H1 (cell line): ENCODE results near the gene EGLN2. TPM values are rescaled to one million over a fixed set of nuclear protein-coding genes. Genes with fewer than 3 reads are reported as not detected.
A peak's percentile ranks its signal among the peaks of the same experiment; 100 is the strongest.

Source experiments
- CTCF ChIA-PET: fragments of 300-600 bp; sonication (Branson Sonifier 250); formaldehyde crosslinking; loops from one replicate; lab custom pipeline; 2021; ENCODE audit not compliant: partially characterized antibody; lab: Charles Lee
- POLR2A ChIA-PET: fragments of 300-600 bp; sonication (Branson Sonifier 250); formaldehyde crosslinking; loops from one replicate; lab custom pipeline; 2021; ENCODE audit warnings: inconsistent platforms; ENCODE audit not compliant: partially characterized antibody; lab: Charles Lee
- DNase-seq, 2 experiments: peaks; one replicate each; pipeline versions ENCODE4 v3.0.0 to v3.0.0-alpha.2; 2010 to 2022; ENCODE audit warnings: low spot score in 2 of 2, low read depth in 1 of 2, mixed read lengths in 1 of 2
- FAIRE-seq: peaks from 2 replicates; lab custom pipeline; 2011; peaks lifted over from hg19 to GRCh38; lab: Jason Lieb, UNC
- H2AFZ ChIP-seq: 2 replicates; pipeline ENCODE4 v1.8.1; 2012; ENCODE audit warnings: low read length, inconsistent platforms
- H2AK5ac ChIP-seq: 2 replicates; pipeline ENCODE4 v1.6.1; 2013; ENCODE audit warnings: low read depth, low read length
- H2BK120ac ChIP-seq: replicated peaks from 2 replicates; pipeline ENCODE3; 2013; ENCODE audit warnings: low read depth, low read length, inconsistent platforms
- H2BK12ac ChIP-seq: 2 replicates; pipeline ENCODE4 v1.6.1; 2013; ENCODE audit warnings: low read depth, low read length
- H2BK15ac ChIP-seq: 2 replicates; pipeline ENCODE4 v1.6.1; 2013; ENCODE audit warnings: low read length
- H2BK20ac ChIP-seq: 2 replicates; pipeline ENCODE4 v1.6.1; 2013; ENCODE audit warnings: low read length
- H2BK5ac ChIP-seq: 2 replicates; pipeline ENCODE4 v1.6.1; 2013; ENCODE audit warnings: low read depth, low read length
- H3K14ac ChIP-seq: 2 replicates; pipeline ENCODE4 v1.6.1; 2013; ENCODE audit warnings: inconsistent platforms; ENCODE audit not compliant: insufficient read length
- H3K18ac ChIP-seq: 2 replicates; pipeline ENCODE4 v1.6.1; 2013; ENCODE audit warnings: low read length; ENCODE audit errors: extremely low read depth
- H3K23ac ChIP-seq: 2 replicates; pipeline ENCODE4 v1.6.1; 2013; ENCODE audit warnings: inconsistent platforms; ENCODE audit not compliant: insufficient read length
- H3K23me2 ChIP-seq: 2 replicates; pipeline ENCODE4 v1.6.1; 2013; ENCODE audit warnings: low read depth, low read length
- H3K27ac ChIP-seq: 2 replicates; pipeline ENCODE4 v1.6.1; 2011; ENCODE audit warnings: low read depth, low read length, inconsistent platforms
- H3K27me3 ChIP-seq, 4 experiments: replicated peaks in 1 of 4; 1 replicate in 1 of 4; 2 replicates in 3 of 4; pipeline versions ENCODE4 v1.6.1 to v1.8.1; 2011 to 2013; ENCODE audit warnings: low read length in 3 of 4, mild to moderate bottlenecking in 3 of 4, inconsistent platforms in 2 of 4, mixed read lengths in 2 of 4, moderate library complexity in 1 of 4; ENCODE audit not compliant: control insufficient read depth in 3 of 4, insufficient read depth in 3 of 4; ENCODE audit errors: extremely low read depth in 1 of 4
- H3K36me3 ChIP-seq, 4 experiments: 2 replicates each; pipeline versions ENCODE4 v1.6.1 to v1.8.1; 2011 to 2013; ENCODE audit warnings: mild to moderate bottlenecking in 4 of 4, low read length in 3 of 4, moderate library complexity in 2 of 4, control low read depth in 1 of 4, inconsistent platforms in 1 of 4; ENCODE audit not compliant: insufficient read depth in 4 of 4, control insufficient read depth in 2 of 4
- H3K4ac ChIP-seq: replicated peaks from 2 replicates; pipeline ENCODE3; 2013; ENCODE audit warnings: low read length, low read depth, mixed read lengths, inconsistent platforms; ENCODE audit not compliant: insufficient read length
- H3K4me1 ChIP-seq, 4 experiments: replicated peaks in 1 of 4; 1 replicate in 1 of 4; 2 replicates in 3 of 4; pipeline versions ENCODE4 v1.6.1 to v1.8.1; 2011 to 2013; ENCODE audit warnings: low read length in 3 of 4, inconsistent platforms in 2 of 4, mixed read lengths in 1 of 4; ENCODE audit not compliant: insufficient read depth in 4 of 4, control insufficient read depth in 3 of 4
- H3K4me2 ChIP-seq, 2 experiments: 2 replicates each; pipeline versions ENCODE4 v1.6.1 to v1.8.1; 2011 to 2013; ENCODE audit warnings: low read depth in 2 of 2, low read length in 2 of 2, control low read depth in 1 of 2, inconsistent platforms in 1 of 2, mild to moderate bottlenecking in 1 of 2; ENCODE audit not compliant: insufficient read depth in 1 of 2
- H3K4me3 ChIP-seq, 4 experiments: fragments of 200-600, 300-600 bp in 1 of 4; sonication (generic), shearing (Covaris generic), sonication (Bioruptor Twin) in 1 of 4; 2 replicates each; pipeline versions ENCODE4 v1.5.1 to v1.8.1; 2011 to 2016; ENCODE audit warnings: low read length in 4 of 4, low read depth in 3 of 4, control low read depth in 2 of 4, inconsistent platforms in 2 of 4, mild to moderate bottlenecking in 2 of 4, mixed read lengths in 1 of 4, moderate library complexity in 1 of 4; ENCODE audit not compliant: insufficient read depth in 2 of 4; ENCODE audit errors: extremely low read depth in 1 of 4
- H3K56ac ChIP-seq: replicated peaks from 2 replicates; pipeline ENCODE3; 2013; ENCODE audit warnings: low read depth, mild to moderate bottlenecking, mixed read lengths, low read length, inconsistent platforms; ENCODE audit not compliant: insufficient read length
- H3K79me1 ChIP-seq: 2 replicates; pipeline ENCODE4 v1.6.1; 2013; ENCODE audit warnings: low read depth, low read length, control low read depth
- H3K79me2 ChIP-seq, 2 experiments: 2 replicates each; pipeline versions ENCODE4 v1.6.1 to v1.8.1; 2012 to 2013; ENCODE audit warnings: low read length in 2 of 2, mild to moderate bottlenecking in 2 of 2, inconsistent platforms in 1 of 2; ENCODE audit not compliant: insufficient read depth in 2 of 2, control insufficient read depth in 1 of 2
- H3K9ac ChIP-seq, 4 experiments: replicated peaks in 1 of 4; 1 replicate in 1 of 4; 2 replicates in 3 of 4; pipeline versions ENCODE4 v1.6.1 to v1.8.1; 2011 to 2013; ENCODE audit warnings: low read depth in 3 of 4, low read length in 3 of 4, control low read depth in 2 of 4, mild to moderate bottlenecking in 2 of 4, moderate library complexity in 2 of 4, inconsistent platforms in 1 of 4; ENCODE audit errors: extremely low read depth in 1 of 4
- H3K9me3 ChIP-seq, 2 experiments: 2 replicates each; pipeline versions ENCODE4 v1.6.1 to v1.8.1; 2012 to 2013; ENCODE audit warnings: mild to moderate bottlenecking in 2 of 2, moderate library complexity in 2 of 2, control low read depth in 1 of 2, inconsistent platforms in 1 of 2, low read depth in 1 of 2, low read length in 1 of 2, mixed read lengths in 1 of 2; ENCODE audit not compliant: insufficient read depth in 2 of 2
- H4K20me1 ChIP-seq, 2 experiments: replicated peaks in 1 of 2; 2 replicates each; pipeline versions ENCODE3 to v1.8.1; 2011 to 2013; ENCODE audit warnings: inconsistent platforms in 2 of 2, low read length in 2 of 2, mild to moderate bottlenecking in 1 of 2; ENCODE audit not compliant: insufficient read depth in 2 of 2, control insufficient read depth in 1 of 2
- H4K5ac ChIP-seq: 2 replicates; pipeline ENCODE4 v1.6.1; 2013; ENCODE audit warnings: low read length, low read depth, mixed read lengths, inconsistent platforms; ENCODE audit not compliant: insufficient read length
- H4K8ac ChIP-seq: 2 replicates; pipeline ENCODE4 v1.8.0; 2013; ENCODE audit warnings: mild to moderate bottlenecking, moderate library complexity, low read length, inconsistent platforms; ENCODE audit not compliant: insufficient read depth; ENCODE audit errors: extremely low read depth
- H4K91ac ChIP-seq: replicated peaks from 2 replicates; pipeline ENCODE3; 2013; ENCODE audit warnings: low read length, mixed read lengths, inconsistent platforms; ENCODE audit not compliant: insufficient read length
- BRCA1 ChIP-seq: IDR thresholded peaks from 2 replicates; pipeline ENCODE4 v1.6.1; 2012; ENCODE audit warnings: low read depth, low read length, improper control_type of control experiment
- CBX5 ChIP-seq: fragments of 300-800, 300-1000 bp; sonication (generic); IDR thresholded peaks from 2 replicates; pipeline ENCODE4 v1.7.1; 2016; ENCODE audit warnings: antibody characterized with exemption, low read length, low read depth
- CEBPB ChIP-seq: IDR thresholded peaks from 2 replicates; pipeline ENCODE4 v1.6.1; 2012; ENCODE audit warnings: low read depth, low read length
- CHD2 ChIP-seq: IDR thresholded peaks from 2 replicates; pipeline ENCODE4 v1.6.1; 2012; ENCODE audit warnings: low read length, improper control_type of control experiment
- FOSL1 ChIP-seq: IDR thresholded peaks from 2 replicates; pipeline ENCODE4 v1.6.1; 2011; ENCODE audit warnings: mild to moderate bottlenecking, low read depth, low read length, moderate library complexity; ENCODE audit not compliant: insufficient read depth
- HDAC6 ChIP-seq: IDR thresholded peaks from one replicate; pipeline ENCODE4 v1.7.1; 2012; ENCODE audit warnings: low read depth, mild to moderate bottlenecking, inconsistent platforms, low read length, moderate library complexity
- KDM4A ChIP-seq: IDR thresholded peaks from one replicate; pipeline ENCODE4 v1.7.1; 2012; ENCODE audit warnings: low read depth, mild to moderate bottlenecking, moderate library complexity, low read length, inconsistent platforms; ENCODE audit not compliant: severe bottlenecking
- RBBP5 ChIP-seq: IDR thresholded peaks from 2 replicates; pipeline ENCODE4 v1.7.1; 2012; ENCODE audit warnings: low read depth, mild to moderate bottlenecking, inconsistent platforms, low read length, moderate library complexity, borderline replicate concordance
- RNF2 ChIP-seq: fragments of 200-900, 300-1000 bp; sonication (generic); IDR thresholded peaks from 2 replicates; pipeline ENCODE4 v1.7.1; 2016; ENCODE audit warnings: borderline replicate concordance, low read depth, mild to moderate bottlenecking, antibody characterized with exemption, low read length; ENCODE audit not compliant: poor library complexity, severe bottlenecking; ENCODE audit errors: missing control alignments
- RXRA ChIP-seq: IDR thresholded peaks from 2 replicates; pipeline ENCODE4 v1.6.1; 2011; ENCODE audit warnings: low read depth, mild to moderate bottlenecking, low read length, moderate library complexity; ENCODE audit not compliant: insufficient read depth
- WGBS, 2 experiments: shearing (Covaris generic) in 1 of 2; methylation state at CpG; one replicate each; pipeline versions ENCODE4 v1.1.6 to v1.1.7; 2013 to 2015; ENCODE audit warnings: low lambda C conversion rate in 2 of 2, mixed read lengths in 2 of 2, inconsistent platforms in 1 of 2, low coverage in 1 of 2, missing lambda C conversion rate in 1 of 2; ENCODE audit not compliant: insufficient replicate concordance in 2 of 2, insufficient coverage in 1 of 2, insufficient read length in 1 of 2; ENCODE audit errors: extremely low coverage in 1 of 2, missing lambda C conversion rate in 1 of 2; 5-methylcytosine and 5-hydroxymethylcytosine counted together
- polyA plus RNA-seq, 7 experiments: library from polyadenylated mRNA; depleted of rRNA in 3 of 7; stranded (reverse) in 5 of 7; unstranded in 2 of 7; fragments of >200 nt in 5 of 7; fragments of 200-250 nt in 2 of 7; gene quantifications; 1 replicate in 5 of 7; 2 replicates in 1 of 7; 4 replicates in 1 of 7; pipeline versions ENCODE4 v1.2.1 to v1.2.3, GENCODE V29; 2011 to 2013; ENCODE audit warnings: missing spikeins in 2 of 7, mixed read lengths in 2 of 7
- total RNA-seq: library from RNA; stranded (reverse); fragmentation: NEBNext Ultra II Directional; extraction: Animal tissue kit (Norgen Biotek cat#: 25700); gene quantifications from 2 replicates; pipeline ENCODE4 v1.2.1, GENCODE V29; 2021
- TF ChIP-seq, protein P1 (sequence below): IDR thresholded peaks from 2 replicates; pipeline ENCODE4 v1.6.1; 2012; ENCODE audit warnings: inconsistent platforms

EGLN2 gene
- total and polyA plus RNA-seq, 2 of the 8 experiments (the other 6 are each of a cell fraction or from before 2014, with no cell fraction given), result 86.9 to 103 TPM

DNA sequence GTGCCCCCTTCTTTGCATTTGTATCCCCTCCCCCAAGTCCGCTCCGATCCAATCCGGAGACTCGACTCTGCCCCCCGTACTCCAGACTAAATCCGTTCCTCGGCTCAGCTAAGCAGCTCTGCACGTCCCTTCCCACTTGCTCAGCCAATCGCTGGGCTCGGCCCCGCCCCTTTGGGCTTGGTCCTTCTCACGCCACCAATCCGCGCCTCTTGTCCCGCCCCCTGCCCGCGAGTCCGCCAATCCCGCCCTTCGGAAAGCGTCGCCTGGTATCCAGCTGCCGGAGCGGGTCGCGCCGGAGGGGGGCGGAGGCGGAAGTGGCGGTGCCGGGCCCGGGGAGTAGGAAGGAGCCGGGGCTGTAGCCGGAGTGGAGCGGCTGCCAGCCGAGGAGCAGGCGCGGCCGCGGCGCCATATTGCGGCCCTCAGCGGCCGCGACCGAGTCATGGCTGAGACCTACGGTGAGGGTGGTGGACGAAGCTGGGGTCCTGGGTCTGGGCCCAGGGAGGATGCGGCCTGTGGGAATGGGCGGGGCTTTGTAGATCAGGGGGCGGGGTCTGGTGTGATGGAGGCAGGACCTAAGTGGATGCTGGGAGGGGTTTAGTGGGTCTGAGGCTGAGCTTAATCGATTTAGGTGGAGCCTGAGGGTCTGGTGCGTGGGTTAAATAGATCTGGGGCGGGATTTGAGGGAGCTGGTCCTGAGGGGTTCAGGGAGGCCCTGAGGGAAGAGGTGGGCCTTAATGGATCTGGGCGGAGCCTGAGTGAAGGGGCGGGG, 20.9 kb upstream of the EGLN2 start, which contains the start of gene RAB4B:
TSS of gene RAB4B (plus strand) at position 311 of the 769 bp plus-strand sequence. CDS start at position 440, 129 bp downstream.
- CTCF ChIA-PET, result interaction anchor here (0.6 to 3.9 kb wide), 8 partner anchors 19 to 1418 kb away, joined by 3 to 29 read pairs (median 4); partner anchors contain the start of gene EGLN2
- TF ChIP-seq RBBP5 (no peak), BRCA1 (no peak), HDAC6 (no peak), CBX5 (no peak), CEBPB (no peak), RNF2 (no peak), FOSL1 (no peak), CHD2 (peak; percentile 87), RXRA (no peak), KDM4A (peak; percentile 49)
- TF ChIP-seq, protein P1, sequence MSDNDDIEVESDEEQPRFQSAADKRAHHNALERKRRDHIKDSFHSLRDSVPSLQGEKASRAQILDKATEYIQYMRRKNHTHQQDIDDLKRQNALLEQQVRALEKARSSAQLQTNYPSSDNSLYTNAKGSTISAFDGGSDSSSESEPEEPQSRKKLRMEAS, result no peak

More for the DNA sequence above, 20.9 kb upstream of the EGLN2 start, which contains the start of gene RAB4B:
- POLR2A ChIA-PET, result interaction anchor here (0.7 to 17.9 kb wide), 17 partner anchors 8 to 486 kb away, joined by 3 to 399 read pairs (median 6); partner anchors contain the start of genes ACTMAP, EGLN2, HNRNPUL1 and NUMBL
- peak within 1 kb of the TSS; percentile 91 for H2AK5ac ChIP-seq
- DNase-seq (peak; percentile 100), FAIRE-seq (no peak)
- peak within 1 kb of the TSS; percentile 87 for H4K5ac ChIP-seq
- H3K9ac ChIP-seq, result peak within 1 kb of the TSS; percentile 82 to 99 (median 88)
- H2BK20ac ChIP-seq, result no peak within 1 kb of the TSS; the same call in 1 of the 2 replicates
- peak within 1 kb of the TSS; percentile 14 for H3K14ac ChIP-seq
- H3K23me2 ChIP-seq, result peaks cover 8% of the 10 kb centered on the region; the same call in 1 of the 2 replicates
- H2BK5ac ChIP-seq, result peak within 1 kb of the TSS; percentile 97
- no peaks in the 10 kb centered on the region for H3K9me3 ChIP-seq
- H3K36me3 ChIP-seq, result no peaks in the 10 kb centered on the region
- H3K4me2 ChIP-seq, result peak within 1 kb of the TSS; percentile 94 to 96
- peak within 1 kb of the TSS; percentile 25 for H2BK120ac ChIP-seq
- H2BK15ac ChIP-seq, result peak within 1 kb of the TSS; percentile 99
- H2BK12ac ChIP-seq, result peak within 1 kb of the TSS; percentile 95
- peak within 1 kb of the TSS; percentile 79 to 90 (median 86) for H3K4me3 ChIP-seq
- peak within 1 kb of the TSS; percentile 95 for H3K18ac ChIP-seq
- peaks cover 0 to 14% (median 6%) of the 10 kb centered on the region in 4 experiments; a peak in 6 of 7 replicates for H3K4me1 ChIP-seq
- H3K79me2 ChIP-seq, result no peaks in the 10 kb centered on the region
- H3K4ac ChIP-seq, result peak within 1 kb of the TSS; percentile 20
- peak within 1 kb of the TSS; percentile 37 for H3K56ac ChIP-seq
- no peaks in the 10 kb centered on the region for H3K27me3 ChIP-seq
- H4K20me1 ChIP-seq, result no peaks in the 10 kb centered on the region
- 2% methylated on average over 25 of the region's 56 CpGs; no CpG with 5 or more reads in 1 of the 2 experiments for WGBS, 2 experiments
- H3K79me1 ChIP-seq, result no peaks in the 10 kb centered on the region
- peak within 1 kb of the TSS; percentile 94; the same call in 1 of the 2 replicates for H4K8ac ChIP-seq
- peak within 1 kb of the TSS; percentile 99 for H3K27ac ChIP-seq
- H2AFZ ChIP-seq, result peak within 1 kb of the TSS; percentile 59; the same call in 1 of the 2 replicates
- H4K91ac ChIP-seq, result peak within 1 kb of the TSS; percentile 67
- H3K23ac ChIP-seq, result no peak within 1 kb of the TSS
